NT2/D1 (cell line): ENCODE results near the gene ANTKMT.

Experiments
- SUZ12 ChIP-seq: IDR thresholded peaks from 2 replicates; pipeline ENCODE4 v1.6.1; 2011; ENCODE audit not compliant: insufficient read length, insufficient read depth; ENCODE audit errors: extremely low read depth
- YY1 ChIP-seq: IDR thresholded peaks from 2 replicates; pipeline ENCODE4 v1.6.1; 2011; ENCODE audit not compliant: insufficient read length, insufficient read depth

DNA sequence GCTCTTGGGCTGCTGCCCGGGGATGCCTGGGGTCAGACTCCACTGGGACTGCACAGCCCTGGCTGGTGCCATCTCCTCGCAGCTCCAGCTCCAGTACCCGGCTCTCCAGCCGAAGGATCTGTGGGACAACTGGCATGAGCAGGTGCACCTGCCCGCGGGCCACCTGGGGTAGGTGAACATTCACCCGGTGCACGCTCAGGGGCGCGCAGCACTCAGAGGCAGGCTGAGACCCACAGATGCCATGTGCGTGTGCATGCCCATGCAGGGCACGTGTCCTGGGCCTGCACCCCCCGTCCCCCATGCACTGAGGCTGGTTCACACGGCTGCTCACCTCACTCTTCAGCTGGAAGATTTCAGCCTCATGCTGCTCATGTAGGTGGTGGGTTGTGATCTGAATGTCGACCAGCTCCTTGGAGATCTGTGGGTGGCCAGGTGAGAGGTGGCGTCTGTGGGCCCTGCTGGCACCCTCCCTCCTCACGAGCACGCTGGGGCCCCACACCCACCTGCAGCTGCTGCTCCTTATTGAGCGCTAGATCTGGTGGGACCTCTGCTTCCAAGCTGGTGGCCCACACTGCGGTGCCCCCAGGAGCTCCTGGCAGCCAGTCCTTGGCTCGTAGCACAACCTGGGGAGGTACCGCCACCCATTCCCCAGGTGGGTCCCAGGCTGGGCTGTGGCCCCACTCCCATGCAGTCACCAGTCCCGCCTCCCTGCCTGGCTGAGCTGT lies 4.7 kb downstream of the ANTKMT start:
- no peak for TF ChIP-seq SUZ12
- no peak for TF ChIP-seq YY1
